Heart left ventricle (tissue), 13 donors: ENCODE results near the gene DNAJB13.

Experiments
- POLR2A ChIP-seq, 2 donors: fragments of 450-650 bp; IDR thresholded peaks; one replicate each; pipeline ENCODE4 v1.6.1; 2017; ENCODE audit warnings: antibody characterized with exemption in 2 of 2, mild to moderate bottlenecking in 2 of 2, moderate library complexity in 2 of 2
- TF ChIP-seq, protein P1 (sequence below), 12 donors: fragments of 200-600 bp; sonication (generic) in 4 of 12; IDR thresholded peaks; one replicate each; pipeline versions ENCODE4 v1.5.0 to v1.8.0; 2018 to 2022; ENCODE audit warnings: antibody characterized with exemption in 12 of 12, mild to moderate bottlenecking in 5 of 12
- donor health status: ischemic (EF 13 %, LVEDD 7.1; RV severe dilation, severe dysfunction).
- donor health status: DM: no; HTN: yes; CAD: no.
- donor health status: DM: no; HTN: no; CAD: no.
- donor health status: ischemic (EF 25% LVEDD 6.9; RV normal size, moderate dysfunction).
- donor health status: ischemic (EF 25% LVEDD 5.7; RV mildly dilated, moderate dysfunction).
- donor health status: ischemic (EF 35%, LVEDD 5.7; RV mildly dilated, moderate dysfunction).
- donor health status: nonischemic (EF 11% LVEDD 7.7; RV severe dilation, severe dysfunction).
- donor health status: DM: yes; HTN: yes; CAD: no.
- donor health status: PGD.
- donor health status: ischemic (EF 29% LVEDD 5.4; RV normal size, mild dysfunction).
- donor health status: nonischemic (EF 23%, LVEDD 6.1; RV moderate dilation, normal function).

DNA sequence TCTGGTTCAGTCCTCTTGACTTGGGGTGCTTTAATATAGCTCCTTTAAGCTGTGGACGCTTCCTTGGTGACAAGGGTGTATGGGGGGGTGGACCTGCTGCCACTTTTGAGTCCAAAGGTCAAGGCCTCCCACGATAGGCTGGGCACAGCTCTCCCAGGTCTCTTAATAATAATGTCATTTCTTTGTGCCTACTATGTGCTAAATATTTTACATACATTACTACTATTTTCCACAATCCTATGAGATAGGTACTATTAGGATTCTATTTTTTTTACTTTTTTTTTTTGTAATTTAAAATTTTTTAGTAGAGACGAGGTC is 58.4 kb downstream of the DNAJB13 start:
- TF ChIP-seq, protein P1, sequence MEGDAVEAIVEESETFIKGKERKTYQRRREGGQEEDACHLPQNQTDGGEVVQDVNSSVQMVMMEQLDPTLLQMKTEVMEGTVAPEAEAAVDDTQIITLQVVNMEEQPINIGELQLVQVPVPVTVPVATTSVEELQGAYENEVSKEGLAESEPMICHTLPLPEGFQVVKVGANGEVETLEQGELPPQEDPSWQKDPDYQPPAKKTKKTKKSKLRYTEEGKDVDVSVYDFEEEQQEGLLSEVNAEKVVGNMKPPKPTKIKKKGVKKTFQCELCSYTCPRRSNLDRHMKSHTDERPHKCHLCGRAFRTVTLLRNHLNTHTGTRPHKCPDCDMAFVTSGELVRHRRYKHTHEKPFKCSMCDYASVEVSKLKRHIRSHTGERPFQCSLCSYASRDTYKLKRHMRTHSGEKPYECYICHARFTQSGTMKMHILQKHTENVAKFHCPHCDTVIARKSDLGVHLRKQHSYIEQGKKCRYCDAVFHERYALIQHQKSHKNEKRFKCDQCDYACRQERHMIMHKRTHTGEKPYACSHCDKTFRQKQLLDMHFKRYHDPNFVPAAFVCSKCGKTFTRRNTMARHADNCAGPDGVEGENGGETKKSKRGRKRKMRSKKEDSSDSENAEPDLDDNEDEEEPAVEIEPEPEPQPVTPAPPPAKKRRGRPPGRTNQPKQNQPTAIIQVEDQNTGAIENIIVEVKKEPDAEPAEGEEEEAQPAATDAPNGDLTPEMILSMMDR (IDR thresholded peaks at IDR 0.05): no peak
- TF ChIP-seq POLR2A (IDR thresholded peaks at IDR 0.05): no peak
